ENCODE measurements around the gene MRE11. TPM values are rescaled to one million over a fixed set of nuclear protein-coding genes. Genes with fewer than 3 reads are reported as not detected.

The MRE11 gene
- total RNA-seq, 1 donor from 2014 or later = 17.4 TPM

DNA sequence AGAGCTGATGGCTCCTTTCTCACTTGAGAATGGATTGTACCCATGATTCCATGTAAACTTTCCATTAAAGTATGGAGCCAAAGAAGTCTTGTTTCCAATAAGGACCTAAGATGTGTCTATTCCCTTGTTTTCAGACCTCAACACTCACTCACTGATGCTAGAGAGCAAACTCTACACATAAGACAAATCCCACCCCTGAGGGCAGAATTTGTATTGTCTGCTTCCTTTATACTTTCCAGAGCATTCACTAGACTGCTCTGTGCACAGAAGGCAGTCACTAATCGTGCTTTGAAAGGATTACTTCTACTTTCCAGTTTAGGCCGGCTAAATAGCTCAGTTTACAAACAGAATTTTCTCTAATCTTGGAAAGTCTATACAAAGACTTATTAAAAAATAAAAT, 6.5 kb upstream of the MRE11 start:
- no peak for TF ChIP-seq CTCF (IDR thresholded peaks at IDR 0.05)
- Histone ChIP-seq H3K4me3 (no peak overlapping the region), H3K9me3 (no peaks in the 10 kb centered on the region), H3K36me3 (peaks cover 46% of the 10 kb centered on the region), H3K4me1 (peaks cover 2% of the 10 kb centered on the region), H3K27ac (no peak overlapping the region), H3K27me3 (no peaks in the 10 kb centered on the region)
- no peak for ATAC-seq
- intact Hi-C loops (cut with DNase I) = no loop called here
- no peak for DNase-seq

DNA sequence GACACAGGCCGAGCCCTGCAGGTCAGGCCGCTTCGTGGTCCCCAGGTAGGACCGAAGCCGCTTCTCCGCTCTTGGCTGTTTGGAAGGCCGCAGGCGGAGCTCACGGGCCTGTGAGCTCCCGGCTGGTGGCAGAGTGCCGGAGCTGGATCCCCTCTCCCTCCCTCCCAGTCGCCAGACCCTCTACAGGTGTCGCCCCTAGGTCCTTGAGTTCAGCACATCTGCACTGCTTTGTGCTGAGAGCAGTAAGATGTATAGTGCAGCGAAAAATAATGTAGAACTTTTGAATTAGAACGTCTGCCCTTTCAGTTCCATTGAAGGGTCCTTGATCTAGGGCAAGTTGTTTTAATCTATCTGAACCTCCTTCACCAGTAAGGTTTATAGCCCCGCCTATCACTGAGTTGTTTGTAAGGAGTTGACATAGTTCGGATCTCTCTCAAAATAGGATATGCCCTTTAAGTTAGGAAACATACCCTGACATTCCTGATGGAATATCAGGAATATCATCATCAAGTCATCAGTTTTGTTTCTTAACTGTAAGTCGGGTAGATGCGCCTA, 559 bp upstream of the MRE11 start:
- ATAC-seq = peak; percentile 74
- Histone ChIP-seq H3K27ac (peak overlapping the region; percentile 82), H3K27me3 (no peaks in the 10 kb centered on the region), H3K9me3 (no peaks in the 10 kb centered on the region), H3K4me1 (peaks cover 18% of the 10 kb centered on the region), H3K36me3 (peaks cover 39% of the 10 kb centered on the region), H3K4me3 (peak overlapping the region; percentile 76)
- no peak for DNase-seq
- TF ChIP-seq CTCF (IDR thresholded peaks at IDR 0.05) = no peak
- intact Hi-C loops (cut with DNase I) = no loop called here

- Histone ChIP-seq H3K27ac (no peak overlapping the region), H3K27me3 (no peaks in the 10 kb centered on the region), H3K4me1 (no peaks in the 10 kb centered on the region), H3K9me3 (no peaks in the 10 kb centered on the region), H3K36me3 (peaks cover 82% of the 10 kb centered on the region), H3K4me3 (no peak overlapping the region)
- ATAC-seq = no peak
- DNase-seq = no peak
- no peak for TF ChIP-seq CTCF (IDR thresholded peaks at IDR 0.05)
- intact Hi-C loops (cut with DNase I) = no loop called here
Measured at GRCh38 chr11:94486068-94486467, 7.6 kb downstream of the MRE11 start.

DNA sequence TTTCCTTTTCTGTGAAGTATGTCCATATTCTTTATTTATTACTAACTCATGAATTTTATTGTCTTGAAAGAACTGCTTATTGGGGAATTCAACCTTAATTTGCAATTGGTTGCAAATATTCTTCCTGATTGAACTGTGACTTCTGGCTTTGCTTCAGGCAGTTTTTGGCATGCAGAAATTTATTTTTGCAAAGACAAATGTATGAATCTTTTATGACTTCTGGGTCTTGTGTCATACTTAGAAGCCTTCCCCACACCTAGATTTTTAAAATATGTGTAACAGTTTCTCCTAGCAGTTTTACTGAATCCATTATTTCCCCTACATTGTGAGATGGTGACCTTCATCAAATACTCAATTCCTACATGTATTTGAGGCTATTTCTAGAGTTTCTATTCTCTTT, 12.3 kb downstream of the MRE11 start:
- no peak for TF ChIP-seq CTCF (IDR thresholded peaks at IDR 0.05)
- Histone ChIP-seq H3K27me3 (no peaks in the 10 kb centered on the region), H3K4me1 (no peaks in the 10 kb centered on the region), H3K9me3 (no peaks in the 10 kb centered on the region), H3K4me3 (no peak overlapping the region), H3K36me3 (peaks cover 72% of the 10 kb centered on the region), H3K27ac (no peak overlapping the region)
- intact Hi-C loops (cut with DNase I) = no loop called here
- DNase-seq (no peak), ATAC-seq (no peak)

DNA sequence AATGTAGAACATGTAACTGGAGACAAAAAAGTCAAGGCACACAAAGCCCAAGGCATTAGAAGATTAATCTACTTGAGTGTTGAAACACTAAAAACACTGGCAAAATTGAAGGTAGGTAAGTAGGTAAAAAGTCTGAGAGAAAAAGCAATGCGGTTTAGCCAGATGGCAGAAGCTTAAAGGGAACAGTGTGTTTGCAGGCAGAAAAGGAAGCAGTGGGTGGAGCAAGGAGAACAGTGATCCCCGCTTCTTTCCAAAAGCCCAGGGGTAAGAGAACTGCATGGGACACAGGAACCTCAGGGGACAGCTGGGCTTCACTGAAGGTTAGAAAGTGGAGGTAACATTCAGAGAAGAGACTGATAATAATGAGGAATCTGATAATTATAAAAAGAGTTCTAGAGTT, 16.0 kb downstream of the MRE11 start:
- H3K4me3 ChIP-seq = no peak overlapping the region
- intact Hi-C loops (cut with DNase I) = no loop called here
- no peak for DNase-seq
- no peaks in the 10 kb centered on the region for H3K4me1 ChIP-seq
- no peak for TF ChIP-seq CTCF (IDR thresholded peaks at IDR 0.05)
- peak; percentile 41 for ATAC-seq
- H3K9me3 ChIP-seq = no peaks in the 10 kb centered on the region
- H3K36me3 ChIP-seq = peaks cover 42% of the 10 kb centered on the region
- no peaks in the 10 kb centered on the region for H3K27me3 ChIP-seq
- no peak overlapping the region for H3K27ac ChIP-seq

All from upper lobe of right lung (tissue), 1 donor.